Activated T-cell treated with anti-CD3 and anti-CD28 coated beads, Interleukin-2, amount 50 U/mL, for 48 hours (primary cell): ENCODE measurements around the gene BMP5.
"Not testable (repeated sequence)": the region's sequence is repeated elsewhere in the genome, so short reads cannot be mapped to it uniquely, and the experiment has no call there.

ENCODE experiments used
- DNase-seq, 2 experiments: peaks; one replicate each; pipeline ENCODE4 v3.0.0-alpha.2; 2020

The BMP5 gene

DNA sequence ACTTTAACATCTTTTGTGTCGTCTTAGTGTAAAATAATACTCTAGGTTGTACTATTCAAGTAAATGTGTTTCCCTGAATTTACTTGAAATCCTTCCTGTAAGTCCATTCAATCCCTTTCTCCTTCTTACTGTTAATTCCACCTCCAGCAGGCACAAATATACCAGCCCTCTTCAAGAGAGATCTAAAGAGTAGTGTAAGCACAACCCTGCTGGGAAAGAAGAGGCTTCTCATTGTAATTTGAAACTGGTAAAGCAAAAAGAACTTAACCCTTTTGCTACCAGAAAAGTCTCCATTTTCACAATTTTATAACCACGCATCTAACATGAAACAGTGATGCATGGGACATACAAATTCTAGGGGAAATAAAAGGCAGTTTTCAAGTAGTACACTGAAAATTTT is at the start of gene BMP5:
BMP5 (minus strand) TSS at position 191 of the 400 bp plus-strand sequence. CDS start 725 bp downstream, outside the sequence.
- DNase-seq: no peak

DNA sequence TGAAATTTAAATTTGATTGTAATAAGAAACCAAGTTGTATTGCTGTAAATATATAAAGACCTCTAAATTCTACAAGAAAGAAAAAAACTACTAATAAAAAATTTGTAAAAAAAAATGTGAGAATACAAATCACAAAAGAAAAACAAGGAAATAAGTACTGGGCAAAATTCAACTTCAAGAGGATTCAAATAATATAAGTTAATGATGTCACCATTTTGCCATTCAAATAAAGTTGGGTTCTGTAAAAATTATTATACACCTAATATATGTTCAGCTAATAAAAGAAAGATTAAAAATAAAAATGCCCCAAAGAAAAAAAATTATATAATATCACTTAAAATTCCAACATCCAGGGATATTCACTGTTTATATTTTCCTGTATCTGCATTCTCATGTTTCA is 47.0 kb upstream of the BMP5 start:
- DNase-seq: no peak

DNA sequence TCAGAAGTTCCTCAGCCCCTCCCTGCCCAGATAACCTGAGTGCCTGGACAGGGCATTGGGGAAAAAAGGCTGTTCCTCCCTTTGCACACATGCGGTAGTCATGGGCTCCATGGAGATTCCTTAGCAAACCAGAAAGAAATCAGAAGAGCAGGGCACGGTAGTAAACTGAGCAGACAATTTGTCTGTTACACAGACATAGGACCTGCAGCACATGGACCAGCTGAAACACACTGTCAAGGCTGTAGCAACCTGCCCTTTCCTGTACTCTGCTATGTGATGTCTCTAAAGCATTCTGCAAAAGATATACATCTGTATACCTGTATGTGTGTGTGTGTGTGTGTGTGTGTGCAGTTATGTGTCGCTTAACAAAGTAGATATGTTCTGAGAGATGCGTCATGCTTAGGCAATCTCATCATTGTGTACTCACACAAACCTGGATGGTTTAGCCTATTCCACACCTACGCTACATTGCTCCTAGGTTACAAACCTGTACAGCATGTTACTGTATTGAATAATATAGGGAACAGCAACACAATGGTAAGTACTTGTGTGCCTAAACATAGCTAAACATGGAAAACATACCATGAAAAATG is 44.4 kb upstream of the BMP5 start:
- no peak for DNase-seq

DNA sequence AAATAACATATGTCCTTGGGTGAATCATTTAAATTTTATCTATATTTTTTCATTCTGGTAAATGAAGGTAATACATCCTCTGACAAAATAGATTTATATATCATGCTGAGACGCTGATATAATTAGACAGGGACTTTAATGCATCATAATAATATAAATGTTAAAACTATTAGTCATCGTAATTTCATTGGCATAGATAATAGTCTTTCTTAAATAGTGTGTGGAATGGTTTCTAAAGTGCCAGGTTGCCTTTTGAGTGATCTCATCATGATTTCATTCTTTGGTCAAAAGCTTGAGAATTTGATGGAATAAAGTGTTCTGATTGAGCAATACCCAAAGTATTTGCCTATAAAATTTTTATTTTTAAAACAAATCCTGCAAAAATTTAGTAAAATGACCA is 43.2 kb upstream of the BMP5 start:
- no peak for DNase-seq

DNA sequence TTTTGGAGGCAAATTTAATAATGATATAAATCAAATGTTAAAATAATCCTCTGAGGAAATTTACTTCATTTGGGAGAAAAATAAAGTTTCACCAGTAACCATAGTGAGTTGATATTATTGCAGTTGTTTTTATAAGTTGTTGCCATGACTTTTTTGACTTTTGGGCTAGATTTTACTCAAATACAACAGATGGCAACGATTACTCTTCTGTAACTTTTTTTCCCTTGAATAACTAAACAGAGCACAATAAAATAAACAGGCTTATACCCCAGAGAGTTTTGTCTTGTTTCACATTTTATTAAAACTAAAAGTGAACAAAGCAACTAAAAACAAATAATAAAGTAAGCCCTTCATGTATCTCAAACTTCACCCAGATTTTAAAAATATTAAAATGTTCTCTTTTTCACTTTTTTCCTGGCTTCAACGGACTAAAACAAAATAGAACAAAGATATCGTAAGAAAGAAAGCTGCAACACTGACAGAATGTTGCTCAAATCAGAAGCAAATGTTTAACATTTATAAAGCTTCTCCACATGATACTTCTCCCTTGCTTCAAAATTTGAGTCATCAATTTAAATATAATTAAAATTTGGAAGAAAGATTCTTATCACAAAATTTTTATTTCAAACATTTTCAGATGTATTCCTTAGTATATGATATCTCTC is 42.5 kb upstream of the BMP5 start:
- DNase-seq: no peak

DNA sequence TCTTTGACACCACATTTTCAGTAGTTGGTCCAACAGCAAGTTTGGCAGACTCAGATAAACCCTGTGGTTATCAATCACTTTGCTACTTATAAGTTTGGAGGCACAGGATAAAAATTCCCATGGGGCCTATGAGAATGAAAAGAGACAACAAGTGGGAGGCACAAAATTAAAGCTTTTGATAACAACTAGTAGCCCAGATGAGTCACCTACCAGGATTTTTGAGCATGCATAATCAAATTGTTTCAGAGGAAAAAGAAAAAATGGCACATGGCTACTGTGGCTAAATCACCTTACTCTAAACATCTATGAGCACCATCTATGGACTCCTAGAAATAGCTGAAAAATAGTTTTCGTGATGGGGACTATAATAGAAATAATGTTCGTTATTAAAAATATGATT is 40.8 kb upstream of the BMP5 start:
- DNase-seq: no peak

DNA sequence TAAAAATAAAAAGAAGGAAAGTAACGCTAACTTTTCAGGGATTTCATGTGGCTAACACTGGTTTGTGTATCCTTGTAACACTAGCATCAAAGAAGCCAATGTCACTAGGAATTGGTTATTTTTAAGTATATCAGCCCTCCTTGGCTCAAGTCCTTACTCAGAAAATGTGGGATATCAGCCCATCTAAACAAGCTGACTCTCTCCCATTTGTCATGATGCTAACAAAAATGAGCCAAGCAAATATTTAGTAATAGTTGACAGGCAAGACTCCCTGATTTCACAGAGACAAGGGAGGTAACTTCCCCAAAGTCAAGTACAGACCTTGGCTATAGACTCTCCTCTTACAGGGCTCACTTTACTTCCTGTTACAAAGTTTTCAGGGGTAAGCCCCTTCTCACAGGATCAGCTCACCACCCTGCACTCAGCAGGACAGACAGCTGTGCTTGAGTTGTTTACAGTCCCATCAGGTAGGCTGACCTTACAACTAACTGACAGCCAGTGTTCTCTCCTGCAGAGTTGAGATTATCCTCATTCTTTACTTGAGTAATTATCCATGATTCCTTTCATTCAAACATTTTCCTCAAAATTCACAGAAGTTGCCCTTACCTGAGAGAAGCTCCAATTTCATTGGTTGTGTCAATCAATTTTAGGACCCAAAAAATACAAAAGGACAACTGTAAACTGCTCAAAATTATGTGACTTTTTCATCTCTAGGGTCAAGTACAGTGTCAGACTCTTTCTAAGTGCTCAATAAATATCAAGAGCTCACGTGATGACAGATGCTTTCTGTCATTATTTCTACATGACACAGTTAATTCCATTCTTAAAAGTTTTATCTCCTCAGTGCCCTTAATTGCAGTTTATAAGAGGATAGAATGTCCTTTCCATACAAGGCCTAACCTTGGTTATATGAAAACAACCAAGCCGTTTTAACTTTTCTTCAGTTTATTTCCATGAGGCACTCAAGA is 38.1 kb upstream of the BMP5 start:
- DNase-seq: no peak

DNA sequence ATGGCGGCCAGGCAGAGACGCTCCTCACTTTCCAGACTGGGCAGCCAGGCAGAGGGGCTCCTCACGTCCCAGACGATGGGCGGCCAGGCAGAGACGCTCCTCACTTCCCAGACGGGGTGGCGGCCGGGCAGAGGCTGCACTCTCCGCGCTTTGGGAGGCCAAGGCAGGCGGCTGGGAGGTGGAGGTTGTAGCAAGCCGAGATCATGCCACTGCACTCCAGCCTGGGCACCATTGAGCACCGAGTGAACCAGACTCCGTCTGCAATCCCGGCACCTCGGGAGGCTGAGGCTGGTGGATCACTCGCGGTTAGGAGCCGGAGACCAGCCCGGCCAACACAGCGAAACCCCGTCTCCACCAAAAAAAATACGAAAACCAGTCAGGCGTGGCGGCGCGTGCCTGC is 35.1 kb upstream of the BMP5 start:
- DNase-seq: not testable (repeated sequence)

DNA sequence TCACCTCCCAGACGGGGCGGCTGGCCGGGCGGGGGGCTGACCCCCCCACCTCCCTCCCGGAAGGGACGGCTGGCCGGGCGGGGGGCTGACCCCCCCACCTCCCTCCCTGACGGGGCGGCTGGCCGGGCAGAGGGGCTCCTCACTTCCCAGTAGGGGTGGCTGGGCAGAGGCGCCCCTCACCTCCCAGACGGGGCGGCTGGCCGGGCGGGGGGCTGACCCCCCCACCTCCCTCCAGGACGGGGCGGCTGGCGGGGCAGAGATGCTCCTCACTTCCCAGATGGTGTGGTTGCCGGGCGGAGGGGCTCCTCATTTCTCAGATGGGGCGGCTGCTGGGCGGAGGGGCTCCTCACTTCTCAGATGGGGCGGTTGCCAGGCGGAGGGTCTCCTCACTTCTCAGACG is 34.5 kb upstream of the BMP5 start:
- not testable (repeated sequence) for DNase-seq

DNA sequence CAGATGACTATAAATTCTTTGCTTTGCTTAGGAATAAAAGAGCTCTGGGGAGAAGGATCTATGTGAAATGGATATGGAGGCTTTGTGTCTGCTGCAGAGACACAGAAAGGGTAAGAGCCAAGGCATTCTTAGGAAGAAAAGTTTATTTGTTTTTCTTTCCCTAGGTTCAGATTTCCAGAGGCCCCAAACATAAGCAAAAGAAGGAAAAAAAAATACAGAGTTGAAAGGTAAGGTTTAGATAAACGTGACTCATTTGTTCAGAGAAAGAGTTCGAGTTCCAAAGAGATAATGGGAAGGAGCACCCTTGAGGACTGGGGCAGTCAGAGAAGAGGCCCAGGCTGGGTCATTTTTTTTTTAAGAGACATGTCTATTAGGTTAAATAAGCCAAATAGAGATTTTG is 27.4 kb upstream of the BMP5 start:
- DNase-seq: no peak

DNA sequence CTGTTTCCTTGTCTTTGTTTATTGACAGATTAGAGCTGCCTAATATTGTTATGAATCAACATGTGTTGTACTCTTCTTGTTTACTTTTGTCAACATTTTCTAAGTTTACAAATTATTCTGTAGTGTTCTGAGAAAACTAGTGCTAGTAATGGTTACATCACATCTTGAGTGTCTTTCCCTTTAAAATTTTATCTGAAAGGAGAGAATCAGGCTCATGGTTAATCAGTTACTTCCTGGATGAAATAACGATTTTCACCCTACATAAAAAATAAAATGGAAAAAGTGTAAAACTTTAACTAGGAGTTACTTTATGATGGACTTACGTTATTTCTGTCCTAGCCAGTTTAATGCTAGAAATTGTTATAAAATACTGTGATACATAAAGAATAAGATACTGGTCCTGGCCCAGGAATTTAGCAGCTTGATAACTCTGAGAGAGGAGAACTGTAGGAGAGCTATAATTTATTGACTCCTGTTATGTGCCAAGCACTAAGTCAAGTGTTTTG is 26.4 kb upstream of the BMP5 start:
- no peak for DNase-seq

DNA sequence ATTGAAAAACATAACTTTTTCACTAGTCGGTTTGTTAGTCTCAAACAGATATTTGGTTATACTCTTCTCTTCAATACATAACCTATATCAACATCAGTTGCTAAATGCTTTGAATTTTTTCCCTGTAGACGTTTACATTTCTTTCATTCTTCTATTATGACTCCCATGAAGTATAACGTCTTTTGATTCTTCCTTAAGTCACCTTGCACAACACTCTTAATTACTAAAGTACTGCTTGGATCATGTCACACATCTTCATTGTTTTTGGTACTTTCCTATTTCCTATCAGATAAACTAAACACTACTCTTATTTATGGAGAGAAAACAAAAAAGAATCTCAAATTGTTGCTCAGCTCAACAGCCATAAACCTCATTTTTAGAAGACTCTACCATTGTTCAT is 23.0 kb upstream of the BMP5 start:
- DNase-seq: no peak

DNA sequence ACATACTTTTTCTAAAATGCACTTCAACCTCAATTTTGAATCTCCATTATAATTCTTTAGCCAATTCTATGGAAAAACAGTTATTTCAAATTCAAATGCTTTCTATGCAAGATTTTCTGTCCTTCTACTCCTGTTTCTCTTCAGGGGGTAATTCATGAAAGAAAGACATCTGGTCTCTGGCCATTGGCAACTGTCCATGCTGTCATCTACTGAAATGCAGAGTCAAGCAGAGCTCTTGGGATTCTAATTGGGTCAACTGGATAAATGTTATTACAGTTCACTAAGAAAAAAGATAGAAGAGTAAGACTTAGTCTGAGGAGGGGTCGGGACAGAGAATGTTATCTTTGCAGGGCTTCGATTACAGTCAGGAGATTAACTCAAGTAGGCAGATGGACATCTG is 22.0 kb upstream of the BMP5 start:
- DNase-seq: no peak

DNA sequence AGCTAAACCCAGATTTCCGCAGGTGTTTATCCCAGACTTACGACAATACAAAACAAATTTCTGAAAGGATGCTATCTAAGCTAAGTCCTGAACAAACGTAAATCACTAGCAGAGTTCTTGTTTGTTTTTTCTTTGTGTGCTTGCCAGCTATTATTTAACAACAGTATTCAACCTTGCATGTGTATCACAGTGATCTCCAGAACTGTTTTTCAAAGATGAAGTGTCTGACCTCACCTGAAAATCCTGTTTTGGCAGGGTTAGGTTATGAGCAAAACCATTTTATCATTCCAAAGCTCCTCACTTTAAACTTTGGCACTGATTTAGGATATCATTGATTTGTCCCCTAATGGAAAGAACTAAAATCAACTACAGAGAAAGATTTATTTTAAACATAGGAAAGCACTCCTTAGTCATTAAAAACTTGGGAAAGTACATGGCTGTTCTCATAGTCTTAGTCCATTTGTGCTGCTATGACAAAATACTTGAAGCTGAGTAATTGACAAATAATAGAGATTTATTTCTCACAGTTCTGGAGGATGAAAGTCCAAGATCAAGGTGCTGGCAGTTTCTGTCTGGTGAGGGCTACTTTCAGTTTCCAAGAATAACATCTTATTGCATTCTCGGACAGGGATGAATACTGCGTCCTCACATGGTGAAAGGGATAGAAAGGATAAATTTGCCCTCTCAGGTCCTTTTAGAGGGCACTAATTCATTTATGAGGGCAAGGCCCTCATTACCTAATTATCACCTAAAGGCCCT is 20.8 kb upstream of the BMP5 start:
- DNase-seq: no peak

DNA sequence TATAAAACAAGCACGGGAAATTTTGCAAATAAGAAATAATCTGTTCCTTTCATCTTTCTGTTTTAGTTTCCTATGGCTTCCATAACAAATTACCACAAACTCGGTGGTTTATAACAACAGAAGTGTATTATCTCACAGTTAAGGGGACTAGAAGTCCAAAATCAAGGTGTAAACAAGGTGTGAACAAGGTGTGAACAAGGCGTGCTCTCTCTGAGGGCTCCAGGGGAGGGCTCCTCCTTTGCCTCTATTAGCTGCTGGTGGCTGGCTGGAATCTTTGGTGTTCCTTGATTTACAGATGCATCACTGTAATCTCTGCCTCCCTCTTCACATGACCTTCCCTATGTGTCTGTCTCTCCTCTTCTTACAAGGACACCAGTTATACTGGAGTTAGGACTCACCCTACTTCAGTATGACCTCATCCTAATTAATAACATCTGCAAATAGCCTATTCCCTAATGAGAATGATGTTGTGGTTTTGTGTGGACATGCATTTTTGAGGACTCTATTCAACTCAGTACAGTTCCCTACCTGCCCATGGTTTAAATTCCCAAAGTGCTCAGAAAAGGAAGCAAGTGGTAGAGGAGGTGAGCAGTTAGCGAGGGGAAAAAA is 17.5 kb upstream of the BMP5 start:
- no peak for DNase-seq

DNA sequence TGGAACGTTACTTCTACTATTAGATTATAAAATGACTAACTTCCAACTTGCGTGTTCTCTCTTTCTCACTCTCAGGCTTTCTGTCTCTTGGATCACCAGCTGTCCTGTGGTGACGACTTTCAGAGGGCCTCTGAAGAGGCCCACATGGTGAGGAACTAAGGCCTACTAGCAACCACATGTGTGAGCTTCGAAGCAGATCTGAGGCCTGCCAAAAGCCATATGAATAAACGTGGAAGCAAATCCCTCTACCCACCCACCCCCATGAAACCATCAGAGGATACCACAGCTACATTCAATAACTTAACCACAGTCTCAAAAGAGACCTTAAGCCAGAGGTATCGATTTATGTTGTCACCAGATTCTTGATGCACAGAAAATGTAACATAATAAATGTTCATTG is 13.5 kb upstream of the BMP5 start:
- no peak for DNase-seq

DNA sequence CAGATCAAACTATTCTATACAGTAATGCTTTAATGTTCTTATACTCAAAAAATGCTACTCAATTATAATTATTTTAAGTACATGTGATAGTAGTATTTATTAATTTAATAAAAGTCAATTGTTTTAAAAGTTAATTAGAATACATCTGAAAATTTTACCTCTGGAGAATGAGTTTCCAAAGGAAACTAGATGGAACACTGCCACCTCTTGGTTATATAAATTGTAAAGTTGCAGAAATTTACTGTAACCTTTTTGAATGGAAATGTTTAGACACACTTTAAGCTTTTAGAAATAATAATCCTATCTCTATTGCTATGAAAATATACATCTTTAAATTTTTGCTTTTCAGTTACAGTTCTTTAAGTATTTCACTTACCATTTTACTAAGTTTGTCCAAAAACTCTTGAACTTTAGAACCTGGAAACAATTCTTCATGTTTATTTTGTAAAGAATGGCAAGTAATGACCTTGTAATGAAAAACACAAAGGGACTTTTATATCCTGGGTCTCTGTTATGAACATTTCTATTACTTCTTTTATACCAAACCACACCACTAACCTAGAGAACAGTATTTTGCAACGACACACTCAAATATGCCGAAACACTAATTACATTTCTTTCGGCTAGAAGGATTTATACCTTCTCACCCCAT is 10.9 kb upstream of the BMP5 start:
- DNase-seq: no peak

DNA sequence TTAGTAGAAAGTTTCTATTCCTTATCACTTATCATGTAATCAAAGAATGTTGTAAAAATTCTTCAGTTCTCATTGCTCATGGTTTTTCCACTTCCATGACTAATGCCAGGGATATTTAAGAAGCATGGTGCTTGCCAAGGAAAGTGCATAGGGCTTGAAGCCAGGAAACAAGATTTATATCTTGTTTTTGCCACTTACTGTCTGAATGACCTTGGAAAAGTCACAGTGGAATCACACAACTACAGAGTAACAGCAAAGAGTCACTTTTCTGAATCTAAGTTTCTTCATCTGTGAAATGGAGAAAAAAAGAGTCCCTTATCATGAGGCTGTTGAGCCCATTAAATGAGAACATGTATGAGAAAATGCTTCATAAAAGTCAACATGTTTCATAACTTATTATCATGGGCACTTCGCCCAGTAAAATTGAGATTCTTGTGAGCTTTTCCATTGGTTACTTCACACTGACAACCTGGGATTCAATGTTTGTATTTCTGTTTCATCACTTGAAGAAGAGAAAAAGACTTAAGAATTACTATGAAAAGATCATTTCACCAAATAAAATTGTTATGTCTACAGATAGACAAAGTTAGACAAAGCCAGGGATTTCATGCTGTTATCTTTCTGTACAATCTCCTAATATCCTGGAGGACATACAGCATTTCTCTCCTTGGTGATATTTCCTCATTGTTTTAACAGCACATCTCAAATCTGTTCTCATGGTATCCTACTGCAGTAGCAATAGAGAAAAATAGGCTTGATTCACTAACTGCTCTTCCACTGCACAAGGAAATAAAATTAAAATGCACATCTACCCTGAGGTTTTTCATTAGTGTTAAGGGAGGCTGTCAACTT is 7.6 kb upstream of the BMP5 start:
- no peak for DNase-seq

DNA sequence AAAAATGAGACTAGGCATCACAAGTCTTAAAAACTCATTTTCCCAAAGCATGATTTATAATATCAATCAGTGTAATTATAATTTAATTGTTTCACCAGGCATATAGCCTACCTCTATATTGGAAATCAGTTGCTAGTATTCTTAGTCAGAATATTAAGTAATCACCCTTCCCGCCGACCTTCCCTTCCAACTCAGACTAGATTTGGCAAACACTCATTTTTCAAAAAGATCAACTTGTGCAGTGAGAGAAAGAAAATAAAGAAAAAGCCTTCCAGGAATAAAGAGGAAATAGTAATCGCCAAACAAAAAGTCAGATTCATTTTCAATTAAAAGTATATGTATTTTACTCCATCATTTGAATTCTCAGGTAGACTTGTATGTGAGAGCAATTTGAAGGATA is 1.9 kb upstream of the BMP5 start:
- no peak for DNase-seq

DNA sequence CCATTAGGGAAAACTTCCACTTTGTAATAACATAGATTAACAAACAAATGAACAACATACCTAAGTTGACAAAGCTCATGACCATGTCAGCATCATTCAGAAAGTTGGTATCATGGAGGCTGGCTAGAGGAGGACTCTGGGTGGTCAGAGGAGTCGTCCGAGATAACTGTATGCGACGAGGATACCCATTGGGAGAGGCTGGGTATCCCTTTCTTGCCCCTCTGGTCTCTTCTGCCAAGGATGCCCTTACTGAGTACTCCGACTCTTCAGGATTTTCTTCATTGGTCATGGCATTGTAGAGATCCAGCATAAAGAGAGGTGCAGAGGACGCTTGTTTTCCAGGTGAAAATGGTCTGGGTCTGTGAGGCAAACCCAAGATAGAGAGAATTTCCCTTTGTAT is 1.1 kb downstream of the BMP5 start:
- no peak for DNase-seq

DNA sequence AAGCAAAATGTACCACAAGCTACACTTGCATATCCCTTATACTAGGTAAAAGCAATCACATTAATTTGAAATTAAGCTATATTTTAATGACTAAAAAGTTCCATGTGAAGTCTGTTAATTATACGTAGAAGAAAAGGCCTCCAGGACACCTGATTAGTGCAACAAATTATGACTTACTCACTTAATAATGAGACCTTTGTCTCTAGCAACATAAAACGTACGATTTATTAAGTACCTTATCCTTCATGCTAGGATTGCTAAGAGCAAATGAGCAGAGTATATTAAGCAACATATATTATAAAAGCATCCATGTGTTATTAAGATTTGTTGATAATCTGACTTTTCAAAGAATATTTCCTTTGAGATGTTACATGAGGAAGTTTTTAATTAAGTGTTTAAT is 2.5 kb downstream of the BMP5 start:
- DNase-seq: no peak
